HG03175 (cell line): Measurements from ENCODE around the gene RBMY1F.
"Not testable (repeated sequence)": the region's sequence is repeated elsewhere in the genome, so short reads cannot be mapped to it uniquely, and the experiment has no call there.

ENCODE experiments used
- ATAC-seq: cut with Tn5 transposase; IDR thresholded peaks from one replicate; pipeline ENCODE4 v1.9.1; 2021; ENCODE audit warnings: mild to moderate bottlenecking, moderate library complexity; ENCODE audit not compliant: unreplicated experiment

RBMY1F gene

GRCh38 chrY:22182823-22183222, at the start of gene RBMY1F:
RBMY1F (minus strand) TSS chrY:22182923; CDS start chrY:22180969, 1,954 bp downstream.
- ATAC-seq: not testable (repeated sequence)

GRCh38 chrY:22151144-22151543, 31.6 kb downstream of the RBMY1F start:
- not testable (repeated sequence) for ATAC-seq

GRCh38 chrY:22141011-22141695, 41.6 kb downstream of the RBMY1F start:
- not testable (repeated sequence) for ATAC-seq

- ATAC-seq: not testable (repeated sequence)
Observed at GRCh38 chrY:22134719-22135118, 48.0 kb downstream of the RBMY1F start.

- not testable (repeated sequence) for ATAC-seq
Observed at GRCh38 chrY:22130494-22130893, 52.2 kb downstream of the RBMY1F start.
